Loucy (cell line): ENCODE measurements around the gene KBTBD2.

Experiments
- CTCF ChIP-seq: fragments of 200-600 bp; sonication (generic); conservative IDR thresholded peaks from 2 replicates; pipeline ENCODE4 v1.5.1; 2014; ENCODE audit warnings: mild to moderate bottlenecking, antibody characterized with exemption, low read length
- EZH2phosphoT487 ChIP-seq: fragments of 200-600 bp; IDR thresholded peaks from 2 replicates; pipeline ENCODE4 v1.6.1; 2018; ENCODE audit warnings: antibody characterized with exemption, mild to moderate bottlenecking, moderate library complexity, borderline replicate concordance

- TF ChIP-seq CTCF (no peak), EZH2phosphoT487 (no peak)
Measured at GRCh38 chr7:32869716-32870115, 21.8 kb downstream of the KBTBD2 start.
